Ascending aorta (tissue), 2 donors: ENCODE results near the gene IL24. TPM values are rescaled to one million over a fixed set of nuclear protein-coding genes. Genes with fewer than 3 reads are reported as not detected.

Experiments
- DNase-seq, 2 donors: peaks; one replicate each; pipeline ENCODE4 v3.0.0-alpha.2; 2019; ENCODE audit warnings: low spot score in 2 of 2
- H3K27ac ChIP-seq, 2 donors: fragments of 200-600 bp; sonication (generic); one replicate each; pipeline ENCODE4 v1.5.1; 2016 to 2017; ENCODE audit warnings: mild to moderate bottlenecking in 1 of 2
- H3K27me3 ChIP-seq: fragments of 200-600 bp; sonication (generic); one replicate; pipeline ENCODE4 v1.5.1; 2017
- H3K36me3 ChIP-seq, 2 donors: fragments of 200-600 bp; sonication (generic); one replicate each; pipeline ENCODE4 v1.5.1; 2016
- H3K4me1 ChIP-seq, 2 donors: fragments of 200-600 bp; sonication (generic); one replicate each; pipeline ENCODE4 v1.5.1; 2016 to 2017; ENCODE audit warnings: mild to moderate bottlenecking in 1 of 2
- H3K4me3 ChIP-seq, 2 donors: fragments of 200-600 bp; sonication (generic); one replicate each; pipeline ENCODE4 v1.5.1; 2016 to 2017; ENCODE audit warnings: mild to moderate bottlenecking in 1 of 2
- H3K9me3 ChIP-seq, 2 donors: fragments of 200-600 bp; sonication (generic); one replicate each; pipeline ENCODE4 v1.5.1; 2016
- intact Hi-C: fragments of 100-400 bp; cut with DNase I; formaldehyde crosslinking; loops from one replicate; pipeline ENCODE4 v1.15.1; 2023
- total RNA-seq: library from RNA; depleted of rRNA; stranded (reverse); fragments of >200 nt; gene quantifications from one replicate; pipeline ENCODE4 v1.1.0, GENCODE V29; 2016
- TF ChIP-seq, protein P1 (sequence below), 3 experiments: fragments of 200-600 bp in 2 of 3; fragments of 450-650 bp in 1 of 3; sonication (generic) in 2 of 3; IDR thresholded peaks; one replicate each; pipeline ENCODE4 v1.5.1; 2016 to 2019; ENCODE audit warnings: antibody characterized with exemption in 3 of 3, mild to moderate bottlenecking in 1 of 3, moderate library complexity in 1 of 3

The IL24 gene
- total RNA-seq, 1 donor from 2014 or later = not detected

- no peaks in the 10 kb centered on the region for H3K27me3 ChIP-seq
- DNase-seq = no peak
- no peaks in the 10 kb centered on the region for H3K4me1 ChIP-seq
- no peak overlapping the region for H3K4me3 ChIP-seq
- TF ChIP-seq, protein P1, sequence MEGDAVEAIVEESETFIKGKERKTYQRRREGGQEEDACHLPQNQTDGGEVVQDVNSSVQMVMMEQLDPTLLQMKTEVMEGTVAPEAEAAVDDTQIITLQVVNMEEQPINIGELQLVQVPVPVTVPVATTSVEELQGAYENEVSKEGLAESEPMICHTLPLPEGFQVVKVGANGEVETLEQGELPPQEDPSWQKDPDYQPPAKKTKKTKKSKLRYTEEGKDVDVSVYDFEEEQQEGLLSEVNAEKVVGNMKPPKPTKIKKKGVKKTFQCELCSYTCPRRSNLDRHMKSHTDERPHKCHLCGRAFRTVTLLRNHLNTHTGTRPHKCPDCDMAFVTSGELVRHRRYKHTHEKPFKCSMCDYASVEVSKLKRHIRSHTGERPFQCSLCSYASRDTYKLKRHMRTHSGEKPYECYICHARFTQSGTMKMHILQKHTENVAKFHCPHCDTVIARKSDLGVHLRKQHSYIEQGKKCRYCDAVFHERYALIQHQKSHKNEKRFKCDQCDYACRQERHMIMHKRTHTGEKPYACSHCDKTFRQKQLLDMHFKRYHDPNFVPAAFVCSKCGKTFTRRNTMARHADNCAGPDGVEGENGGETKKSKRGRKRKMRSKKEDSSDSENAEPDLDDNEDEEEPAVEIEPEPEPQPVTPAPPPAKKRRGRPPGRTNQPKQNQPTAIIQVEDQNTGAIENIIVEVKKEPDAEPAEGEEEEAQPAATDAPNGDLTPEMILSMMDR (IDR thresholded peaks at IDR 0.05) = no peak
- intact Hi-C loops = no loop called here
- H3K27ac ChIP-seq = no peak overlapping the region
- H3K9me3 ChIP-seq = no peaks in the 10 kb centered on the region
- H3K36me3 ChIP-seq = no peaks in the 10 kb centered on the region
These were observed 34.0 kb upstream of the IL24 start for GRCh38 chr1:206863266-206863665.

DNA sequence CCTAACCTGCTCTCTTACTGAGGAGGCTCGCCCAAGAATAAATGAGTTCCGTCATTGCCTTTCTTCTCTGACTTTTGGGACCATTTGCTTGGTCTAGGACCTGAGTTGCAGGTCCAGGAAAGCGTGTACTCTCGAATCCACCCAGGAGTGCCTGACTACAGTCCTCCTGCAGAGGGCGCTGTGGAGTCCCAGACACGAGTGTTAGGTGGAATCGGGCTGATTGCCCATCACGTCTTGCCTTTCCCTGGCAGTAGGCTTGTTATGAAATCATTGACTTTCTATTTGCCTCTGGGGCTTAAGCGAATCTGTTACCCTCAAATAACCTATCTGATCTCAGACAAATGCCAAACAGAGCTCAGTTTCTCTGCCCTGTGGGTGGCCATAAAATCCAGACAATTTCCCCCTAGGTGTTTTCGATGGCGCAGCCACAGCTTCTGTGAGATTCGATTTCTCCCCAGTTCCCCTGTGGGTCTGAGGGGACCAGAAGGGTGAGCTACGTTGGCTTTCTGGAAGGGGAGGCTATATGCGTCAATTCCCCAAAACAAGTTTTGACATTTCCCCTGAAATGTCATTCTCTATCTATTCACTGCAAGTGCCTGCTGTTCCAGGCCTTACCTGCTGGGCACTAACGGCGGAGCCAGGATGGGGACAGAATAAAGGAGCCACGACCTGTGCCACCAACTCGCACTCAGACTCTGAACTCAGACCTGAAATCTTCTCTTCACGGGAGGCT, 32.1 kb upstream of the IL24 start, which contains the start of gene IL20:
Gene IL20 (plus strand): TSS at position 685 of the 733 bp plus-strand sequence. CDS start 230 bp downstream, outside the sequence.
- TF ChIP-seq, protein P1 (IDR thresholded peaks at IDR 0.05) = peak; percentile 36 to 43 (median 39)
- Histone ChIP-seq H3K9me3 (no peaks in the 10 kb centered on the region), H3K4me1 (no peaks in the 10 kb centered on the region), H3K27me3 (no peaks in the 10 kb centered on the region), H3K4me3 (no peak within 1 kb of the TSS), H3K36me3 (no peaks in the 10 kb centered on the region), H3K27ac (no peak within 1 kb of the TSS)
- intact Hi-C loops = no loop called here
- DNase-seq = peak; percentile 18 to 82

GRCh38 chr1:206866062-206866461, 31.2 kb upstream of the IL24 start:
- Histone ChIP-seq H3K36me3 (no peaks in the 10 kb centered on the region), H3K9me3 (no peaks in the 10 kb centered on the region), H3K4me1 (no peaks in the 10 kb centered on the region), H3K4me3 (no peak overlapping the region), H3K27me3 (no peaks in the 10 kb centered on the region), H3K27ac (no peak overlapping the region)
- intact Hi-C loops = no loop called here
- DNase-seq = no peak
- TF ChIP-seq, protein P1 (IDR thresholded peaks at IDR 0.05) = no peak

- no peak overlapping the region for H3K4me3 ChIP-seq
- H3K27ac ChIP-seq = no peak overlapping the region
- no peaks in the 10 kb centered on the region for H3K36me3 ChIP-seq
- TF ChIP-seq, protein P1 (IDR thresholded peaks at IDR 0.05) = no peak
- no peaks in the 10 kb centered on the region for H3K9me3 ChIP-seq
- no peaks in the 10 kb centered on the region for H3K27me3 ChIP-seq
- intact Hi-C loops = no loop called here
- DNase-seq = no peak
- H3K4me1 ChIP-seq = no peaks in the 10 kb centered on the region
These were observed 30.0 kb upstream of the IL24 start for GRCh38 chr1:206867239-206867638.

DNA sequence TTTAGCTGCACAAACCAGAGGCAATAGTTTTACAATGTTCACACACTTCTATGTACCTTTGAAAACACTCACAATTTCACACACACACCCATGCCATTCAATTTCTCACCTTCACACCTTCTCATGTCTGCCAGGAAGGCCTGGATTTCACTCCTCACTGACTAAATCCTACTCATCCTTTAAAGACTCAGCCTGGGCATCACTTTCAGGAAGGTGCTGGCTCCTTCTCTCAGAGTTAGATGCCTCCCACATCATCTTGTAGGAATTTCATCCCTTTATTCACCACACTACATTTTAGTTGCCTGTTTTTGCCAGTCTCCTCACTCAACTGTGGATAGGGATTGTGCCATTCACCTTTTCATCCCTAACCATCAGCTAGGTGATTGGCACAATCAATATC, 29.5 kb upstream of the IL24 start:
- H3K27ac ChIP-seq = no peak overlapping the region
- intact Hi-C loops = no loop called here
- DNase-seq = no peak

More for the DNA sequence above, 29.5 kb upstream of the IL24 start:
- Histone ChIP-seq H3K4me1 (no peaks in the 10 kb centered on the region), H3K27me3 (no peaks in the 10 kb centered on the region), H3K4me3 (no peak overlapping the region), H3K9me3 (no peaks in the 10 kb centered on the region), H3K36me3 (no peaks in the 10 kb centered on the region)
- TF ChIP-seq, protein P1 (IDR thresholded peaks at IDR 0.05) = no peak
